ENCODE data around the gene TIMM13.

DNA sequence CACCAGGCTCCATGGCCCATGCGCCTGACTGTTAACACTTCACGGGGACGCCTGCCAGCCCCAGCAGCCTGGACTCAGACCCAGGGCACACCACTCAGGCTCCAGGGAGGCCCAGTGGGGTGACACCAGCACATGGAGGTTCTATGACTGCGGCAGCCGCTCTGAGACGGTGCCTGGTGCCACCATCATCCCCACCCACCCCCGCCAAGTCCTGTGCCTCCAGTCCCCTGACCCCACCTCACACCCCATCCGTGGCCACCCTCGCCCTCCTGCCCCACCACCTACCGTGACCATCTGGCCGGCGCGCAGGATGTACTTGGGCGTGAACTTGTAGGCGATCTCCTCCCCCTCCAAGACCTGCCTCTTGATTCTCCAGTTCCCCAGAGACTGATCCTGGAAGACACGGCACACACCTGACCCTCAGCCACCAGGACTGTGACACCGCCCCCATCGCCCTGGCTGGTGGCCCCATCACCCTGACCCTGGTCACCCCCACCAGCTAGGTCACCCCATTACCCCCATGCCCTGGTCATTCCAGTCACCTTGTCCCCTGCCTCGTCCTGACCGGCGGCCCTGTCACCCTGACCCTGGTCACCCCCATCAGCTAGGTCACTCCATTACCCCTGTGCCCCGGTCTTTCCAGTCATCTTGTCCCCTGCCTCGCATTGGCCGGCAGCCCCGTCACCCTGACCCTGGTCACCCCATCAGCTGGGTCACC is 4.9 kb upstream of the TIMM13 start:
- TF ChIP-seq POLR2A (IDR thresholded peaks at IDR 0.05; ENCODE audit: low read depth, low read length) (no peak), POLR2AphosphoS5 (IDR thresholded peaks at IDR 0.05; ENCODE audit: low read depth, low read length) (no peak), TAF1 (IDR thresholded peaks at IDR 0.05; ENCODE audit: borderline replicate concordance, low read depth, low read length) (no peak)

Measured in GM12892 (cell line).